Neuronal stem cell (in vitro differentiated cells): ENCODE results near the gene ATP5PD. TPM values are rescaled to one million over a fixed set of nuclear protein-coding genes. Genes with fewer than 3 reads are reported as not detected.

Experiments used
- DNase-seq: peaks from one replicate; pipeline ENCODE4 v3.0.0-alpha.2; 2013; ENCODE audit warnings: low spot score
- H2AFZ ChIP-seq: one replicate; pipeline ENCODE4 v1.6.1; 2013; ENCODE audit warnings: mild to moderate bottlenecking, low read length, inconsistent platforms
- H2AK5ac ChIP-seq: 2 replicates; pipeline ENCODE4 v1.6.1; 2013; ENCODE audit warnings: low read depth, mild to moderate bottlenecking, inconsistent platforms, low read length, moderate library complexity, mixed read lengths
- H2BK120ac ChIP-seq: 2 replicates; pipeline ENCODE4 v1.6.1; 2013; ENCODE audit warnings: low read depth, mild to moderate bottlenecking, inconsistent platforms, low read length, moderate library complexity, mixed read lengths
- H2BK12ac ChIP-seq: one replicate; pipeline ENCODE4 v1.6.1; 2013; ENCODE audit warnings: low read length, inconsistent platforms
- H2BK15ac ChIP-seq: 2 replicates; pipeline ENCODE4 v1.6.1; 2013; ENCODE audit warnings: mild to moderate bottlenecking, low read length, inconsistent platforms, mixed read lengths
- H2BK5ac ChIP-seq: one replicate; pipeline ENCODE4 v1.6.1; 2013; ENCODE audit warnings: inconsistent platforms, mild to moderate bottlenecking, low read length, moderate library complexity
- H3K14ac ChIP-seq: one replicate; pipeline ENCODE4 v1.6.1; 2013; ENCODE audit warnings: low read length, inconsistent platforms
- H3K18ac ChIP-seq: 2 replicates; pipeline ENCODE4 v1.6.1; 2013; ENCODE audit warnings: low read length, inconsistent platforms
- H3K23ac ChIP-seq: 2 replicates; pipeline ENCODE4 v1.6.1; 2013; ENCODE audit warnings: low read depth, mild to moderate bottlenecking, mixed read lengths, low read length, inconsistent platforms; ENCODE audit not compliant: poor library complexity
- H3K27ac ChIP-seq: replicated peaks from 3 replicates; pipeline ENCODE4 v1.5.1; 2013; ENCODE audit warnings: low read length, inconsistent platforms
- H3K27me3 ChIP-seq, 3 experiments: 2 replicates each; pipeline ENCODE4 v1.6.1; 2013; ENCODE audit warnings: low read length in 3 of 3, mild to moderate bottlenecking in 2 of 3, inconsistent platforms in 1 of 3, low read depth in 1 of 3, mixed read lengths in 1 of 3, moderate library complexity in 1 of 3; ENCODE audit not compliant: control insufficient read depth in 3 of 3, insufficient read depth in 3 of 3
- H3K36me3 ChIP-seq, 2 donors: replicated peaks in 1 of 2; 2 replicates each; pipeline ENCODE4 v1.6.1; 2013; ENCODE audit warnings: low read length in 2 of 2; ENCODE audit not compliant: control insufficient read depth in 2 of 2, insufficient read depth in 2 of 2
- H3K4ac ChIP-seq: 2 replicates; pipeline ENCODE4 v1.6.1; 2013; ENCODE audit warnings: inconsistent platforms, mild to moderate bottlenecking, low read length, moderate library complexity
- H3K4me1 ChIP-seq, 2 donors: 1 replicate in 1 of 2; 2 replicates in 1 of 2; pipeline ENCODE4 v1.6.1; 2013; ENCODE audit warnings: low read length in 2 of 2, low read depth in 1 of 2; ENCODE audit not compliant: control insufficient read depth in 2 of 2, insufficient read depth in 1 of 2
- H3K4me2 ChIP-seq: one replicate; pipeline ENCODE4 v1.6.1; 2013; ENCODE audit warnings: mild to moderate bottlenecking, low read length, inconsistent platforms; ENCODE audit not compliant: insufficient read depth, poor library complexity, severe bottlenecking
- H3K4me3 ChIP-seq, 2 donors: 2 replicates each; pipeline ENCODE4 v1.5.1; 2013; ENCODE audit warnings: low read length in 2 of 2, mild to moderate bottlenecking in 2 of 2, inconsistent platforms in 1 of 2, moderate library complexity in 1 of 2
- H3K79me1 ChIP-seq: one replicate; pipeline ENCODE4 v1.6.1; 2013; ENCODE audit warnings: low read depth, mild to moderate bottlenecking, inconsistent platforms, low read length, moderate library complexity
- H3K9ac ChIP-seq: one replicate; pipeline ENCODE4 v1.6.1; 2013; ENCODE audit warnings: mild to moderate bottlenecking, low read depth, low read length, inconsistent platforms; ENCODE audit not compliant: poor library complexity
- H3K9me3 ChIP-seq, 2 donors: replicated peaks in 1 of 2; 2 replicates each; pipeline versions ENCODE3 to v1.6.1; 2013; ENCODE audit warnings: low read length in 2 of 2, mild to moderate bottlenecking in 2 of 2, inconsistent platforms in 1 of 2, low read depth in 1 of 2, mixed read lengths in 1 of 2, moderate library complexity in 1 of 2; ENCODE audit not compliant: control insufficient read depth in 2 of 2, insufficient read depth in 1 of 2
- H4K8ac ChIP-seq: one replicate; pipeline ENCODE4 v1.6.1; 2013; ENCODE audit warnings: low read depth, mild to moderate bottlenecking, inconsistent platforms, low read length, moderate library complexity
- H4K91ac ChIP-seq: one replicate; pipeline ENCODE4 v1.6.1; 2013; ENCODE audit warnings: low read length, low read depth, mild to moderate bottlenecking, inconsistent platforms; ENCODE audit not compliant: poor library complexity
- WGBS, 2 donors: extraction: QIAGEN DNeasy Blood & Tissue Kit; methylation state at CpG; one replicate each; pipeline ENCODE4 v1.1.7; 2013; ENCODE audit warnings: missing lambda C conversion rate in 2 of 2, mixed read lengths in 1 of 2; ENCODE audit not compliant: insufficient read length in 2 of 2, insufficient replicate concordance in 1 of 2; ENCODE audit errors: extremely low coverage in 2 of 2; 5-methylcytosine and 5-hydroxymethylcytosine counted together
- polyA plus RNA-seq, 2 experiments: library from polyadenylated mRNA; stranded (reverse); fragments of 200-250 nt; gene quantifications; one replicate each; pipeline ENCODE4 v1.2.3, GENCODE V29; 2013

Gene ATP5PD
- 310 TPM for polyA plus RNA-seq (2013, experiment 1 of 2)
- polyA plus RNA-seq (2013, experiment 2 of 2): 301 TPM

DNA sequence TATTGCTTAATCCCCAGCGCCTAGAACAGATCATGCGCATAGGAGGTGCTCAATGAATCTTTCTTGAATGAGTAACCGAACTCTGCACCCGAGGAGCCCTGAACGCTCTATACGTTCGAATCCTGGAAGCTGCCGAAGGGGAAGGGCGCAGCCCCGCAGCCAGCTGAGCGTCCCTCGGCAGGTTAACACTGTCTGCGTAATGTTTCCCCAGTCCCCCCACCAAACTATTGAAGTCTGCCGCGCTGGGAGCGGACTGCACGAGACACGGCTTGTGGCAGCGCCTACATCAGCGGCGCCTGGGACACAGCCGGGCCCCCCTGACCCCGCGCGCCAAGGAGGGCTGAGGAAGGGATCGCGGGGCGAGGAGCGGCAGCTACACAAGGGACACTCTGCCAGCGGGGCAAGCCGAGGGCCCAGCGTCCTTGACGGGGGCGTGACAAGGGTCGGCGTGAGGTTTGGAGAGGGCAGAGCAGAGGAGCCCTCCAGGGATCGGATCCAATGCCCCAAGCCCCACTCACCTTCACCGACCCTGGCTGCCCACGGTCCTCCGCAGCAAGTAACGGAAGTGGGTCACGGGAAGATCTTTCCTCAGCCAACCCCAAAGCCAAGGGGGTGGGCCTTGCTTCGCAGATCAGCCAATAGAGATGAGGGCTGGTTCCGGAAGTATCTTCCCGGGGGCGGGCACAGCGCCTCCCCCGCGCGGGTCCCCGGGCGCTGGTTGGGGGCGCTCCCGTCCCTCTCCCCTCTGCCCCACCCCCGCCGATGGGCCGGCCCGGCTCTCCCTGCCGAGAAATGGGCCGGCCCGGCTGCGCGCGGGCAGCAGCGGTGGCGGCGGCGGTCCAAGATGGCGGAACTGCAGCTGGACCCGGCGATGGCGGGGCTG is at the start of gene ATP5PD, which contains the start of gene KCTD2:
ATP5PD (minus strand) TSS at position 563 of the 883 bp plus-strand sequence. CDS start 4,319 bp downstream, outside the sequence.
KCTD2 (plus strand) TSS at position 819 of the 883 bp plus-strand sequence; CDS start at position 845, 26 bp downstream.
- Histone ChIP-seq H2BK15ac (no peak within 1 kb of the TSS), H3K9me3 (no peaks in the 10 kb centered on the region), H3K27me3 (no peaks in the 10 kb centered on the region), H3K23ac (peak within 1 kb of the TSS; percentile 99), H3K14ac (peak within 1 kb of the TSS; percentile 91), H4K91ac (no peak within 1 kb of the TSS), H2BK120ac (no peak within 1 kb of the TSS), H2BK5ac (peak within 1 kb of the TSS; percentile 82), H3K4me3 (peak within 1 kb of the TSS; percentile 92 to 99), H2BK12ac (peak within 1 kb of the TSS; percentile 58), H3K18ac (peak within 1 kb of the TSS; percentile 99), H3K9ac (peak within 1 kb of the TSS; percentile 98), H3K36me3 (peaks cover 8 to 39% of the 10 kb centered on the region in 2 donors), H2AFZ (peak within 1 kb of the TSS; percentile 97), H3K27ac (peak within 1 kb of the TSS; percentile 79), H4K8ac (peak within 1 kb of the TSS; percentile 65), H3K79me1 (peaks cover 3% of the 10 kb centered on the region), H3K4me1 (peaks cover 7 to 8% of the 10 kb centered on the region in 2 donors), H2AK5ac (peak within 1 kb of the TSS; percentile 21), H3K4me2 (peak within 1 kb of the TSS; percentile 98), H3K4ac (no peak within 1 kb of the TSS)
- no CpG with 5 or more reads among the region's 72 CpGs for WGBS, 2 donors
- peak; percentile 94 for DNase-seq

- H2AK5ac ChIP-seq: no peak overlapping the region
- H3K36me3 ChIP-seq: peaks cover 0 to 1% of the 10 kb centered on the region in 2 donors
- H2BK5ac ChIP-seq: no peak overlapping the region
- no peak overlapping the region for H3K27ac ChIP-seq
- H3K23ac ChIP-seq: no peak overlapping the region
- no peak overlapping the region for H2BK120ac ChIP-seq
- no peaks in the 10 kb centered on the region for H3K27me3 ChIP-seq
- peaks cover 6 to 15% of the 10 kb centered on the region in 2 donors for H3K4me1 ChIP-seq
- H3K9me3 ChIP-seq: no peaks in the 10 kb centered on the region
- no peaks in the 10 kb centered on the region for H3K79me1 ChIP-seq
- H4K8ac ChIP-seq: peak overlapping the region; percentile 23
- no peak overlapping the region for H3K4me2 ChIP-seq
- H3K9ac ChIP-seq: no peak overlapping the region
- no peak overlapping the region for H4K91ac ChIP-seq
- no peak overlapping the region for H3K4me3 ChIP-seq
- no peak for DNase-seq
- H2BK12ac ChIP-seq: no peak overlapping the region
- H3K4ac ChIP-seq: no peak overlapping the region
- no peak overlapping the region for H2AFZ ChIP-seq
- H3K18ac ChIP-seq: no peak overlapping the region
- WGBS, 2 donors: no CpG with 5 or more reads among the region's 14 CpGs
- no peak overlapping the region for H2BK15ac ChIP-seq
- H3K14ac ChIP-seq: no peak overlapping the region
Measured at GRCh38 chr17:75096082-75096625, 49.4 kb upstream of the ATP5PD start.

GRCh38 chr17:75094871-75095399 is 48.2 kb upstream of the ATP5PD start:
- Histone ChIP-seq H2BK15ac (no peak overlapping the region), H3K4me2 (no peak overlapping the region), H2AFZ (peak overlapping the region; percentile 75), H3K27ac (no peak overlapping the region), H3K9me3 (no peaks in the 10 kb centered on the region), H3K4ac (no peak overlapping the region), H4K8ac (no peak overlapping the region), H3K18ac (no peak overlapping the region), H2BK12ac (no peak overlapping the region), H2BK120ac (no peak overlapping the region), H3K23ac (no peak overlapping the region), H3K4me1 (peaks cover 9 to 19% of the 10 kb centered on the region in 2 donors), H3K9ac (peak overlapping the region; percentile 30), H3K79me1 (no peaks in the 10 kb centered on the region), H3K27me3 (no peaks in the 10 kb centered on the region), H2BK5ac (no peak overlapping the region), H3K14ac (no peak overlapping the region), H3K36me3 (no peaks in the 10 kb centered on the region), H2AK5ac (peak overlapping the region; percentile 25), H4K91ac (no peak overlapping the region), H3K4me3 (no peak overlapping the region)
- DNase-seq: no peak
- WGBS, 2 donors: no CpG with 5 or more reads among the region's 16 CpGs
